ENCODE measurements around the gene FMN1. TPM values are rescaled to one million over a fixed set of nuclear protein-coding genes. Genes with fewer than 3 reads are reported as not detected.

Gene FMN1
- total RNA-seq, 1 donor from 2014 or later: 12.0 TPM

GRCh38 chr15:32933236-32933635 is 261.3 kb downstream of the FMN1 start:
- DNase-seq (ENCODE audit: low spot score): no peak

GRCh38 chr15:32928876-32929275 is 265.6 kb downstream of the FMN1 start:
- no peak for DNase-seq (ENCODE audit: low spot score)

GRCh38 chr15:32927124-32927523 is 267.4 kb downstream of the FMN1 start:
- DNase-seq (ENCODE audit: low spot score): no peak

GRCh38 chr15:32923176-32923575 is 271.3 kb downstream of the FMN1 start:
- DNase-seq (ENCODE audit: low spot score): no peak

- no peak for DNase-seq (ENCODE audit: low spot score)
Observed at GRCh38 chr15:32922541-32922940, 272.0 kb downstream of the FMN1 start.

GRCh38 chr15:32919749-32920414 is 274.6 kb downstream of the FMN1 start:
- DNase-seq (ENCODE audit: low spot score): no peak

GRCh38 chr15:32918547-32918946 is 276.0 kb downstream of the FMN1 start:
- DNase-seq (ENCODE audit: low spot score): no peak

- DNase-seq (ENCODE audit: low spot score): no peak
Observed at GRCh38 chr15:32910839-32911238, 283.7 kb downstream of the FMN1 start.

GRCh38 chr15:32909431-32909830 is 285.1 kb downstream of the FMN1 start:
- DNase-seq (ENCODE audit: low spot score): no peak

GRCh38 chr15:32908872-32909271 is 285.6 kb downstream of the FMN1 start:
- DNase-seq (ENCODE audit: low spot score): no peak

GRCh38 chr15:32908135-32908801 is 286.2 kb downstream of the FMN1 start:
- peak; percentile 27 for DNase-seq (ENCODE audit: low spot score)

GRCh38 chr15:32905481-32905880 is 289.0 kb downstream of the FMN1 start:
- no peak for DNase-seq (ENCODE audit: low spot score)

- no peak for DNase-seq (ENCODE audit: low spot score)
Observed at GRCh38 chr15:32904448-32904847, 290.1 kb downstream of the FMN1 start.

- DNase-seq (ENCODE audit: low spot score): no peak
Observed at GRCh38 chr15:32903591-32904290, 290.8 kb downstream of the FMN1 start.

GRCh38 chr15:32901995-32902394 is 292.5 kb downstream of the FMN1 start:
- DNase-seq (ENCODE audit: low spot score): no peak

- DNase-seq (ENCODE audit: low spot score): no peak
Observed at GRCh38 chr15:32901192-32901591, 293.3 kb downstream of the FMN1 start.

- DNase-seq (ENCODE audit: low spot score): no peak
Observed at GRCh38 chr15:32899126-32899596, 295.4 kb downstream of the FMN1 start.

GRCh38 chr15:32898414-32898813 is 296.1 kb downstream of the FMN1 start:
- no peak for DNase-seq (ENCODE audit: low spot score)

- no peak for DNase-seq (ENCODE audit: low spot score)
Observed at GRCh38 chr15:32893421-32893820, 301.1 kb downstream of the FMN1 start.

- DNase-seq (ENCODE audit: low spot score): no peak
Observed at GRCh38 chr15:32889214-32889613, 305.3 kb downstream of the FMN1 start.

GRCh38 chr15:32888221-32888761 is 306.2 kb downstream of the FMN1 start:
- DNase-seq (ENCODE audit: low spot score): no peak

GRCh38 chr15:32887090-32887489 is 307.4 kb downstream of the FMN1 start:
- DNase-seq (ENCODE audit: low spot score): no peak
